LNCAP (cell line): Measurements from ENCODE around the gene TNC.

Experiments used
- CTCF ChIP-seq: fragments of 450-650 bp; IDR thresholded peaks from 2 replicates; pipeline ENCODE4 v1.5.1; 2017; ENCODE audit warnings: mild to moderate bottlenecking

Gene TNC

GRCh38 chr9:115015018-115015635 is 102.8 kb downstream of the TNC start:
- TF ChIP-seq CTCF: peak; percentile 89

- TF ChIP-seq CTCF: no peak
Observed at GRCh38 chr9:115014438-115014837, 103.5 kb downstream of the TNC start.

- peak; percentile 71 for TF ChIP-seq CTCF
Observed at GRCh38 chr9:115013998-115014397, 104.0 kb downstream of the TNC start.

GRCh38 chr9:115012486-115012885 is 105.5 kb downstream of the TNC start:
- no peak for TF ChIP-seq CTCF

- TF ChIP-seq CTCF: no peak
Observed at GRCh38 chr9:115010874-115011273, 107.1 kb downstream of the TNC start.

GRCh38 chr9:115008536-115009270 is 109.3 kb downstream of the TNC start:
- no peak for TF ChIP-seq CTCF

GRCh38 chr9:115006660-115007059 is 111.3 kb downstream of the TNC start:
- TF ChIP-seq CTCF: no peak
